Pulmonary artery endothelial cell (primary cell): ENCODE data around the gene SMAD3. TPM values are rescaled to one million over a fixed set of nuclear protein-coding genes. Genes with fewer than 3 reads are reported as not detected.

Experiments used
- DNase-seq: peaks from one replicate; pipeline ENCODE4 v3.0.0-alpha.2; 2011; ENCODE audit warnings: low read depth, low spot score
- total RNA-seq: library from RNA; depleted of rRNA; stranded (reverse); fragments of >200 nt; gene quantifications from 2 replicates; pipeline ENCODE4 v1.2.3, GENCODE V29; 2014

SMAD3 gene
- total RNA-seq, 1 donor from 2014 or later = 34.6 TPM

- no peak for DNase-seq
These were observed 129.0 kb downstream of the SMAD3 start for GRCh38 chr15:67194171-67195114.

- no peak for DNase-seq
These were observed 129.9 kb downstream of the SMAD3 start for GRCh38 chr15:67195305-67195704.

- DNase-seq = no peak
These were observed 130.8 kb downstream of the SMAD3 start for GRCh38 chr15:67196222-67196621.

- no peak for DNase-seq
These were observed 131.4 kb downstream of the SMAD3 start for GRCh38 chr15:67196672-67197363.

- no peak for DNase-seq
These were observed 131.9 kb downstream of the SMAD3 start for GRCh38 chr15:67197364-67197695.

- DNase-seq = no peak
These were observed 132.9 kb downstream of the SMAD3 start for GRCh38 chr15:67198157-67198754.

GRCh38 chr15:67199391-67199790, 134.0 kb downstream of the SMAD3 start:
- no peak for DNase-seq

GRCh38 chr15:67199881-67200763, 134.7 kb downstream of the SMAD3 start:
- DNase-seq = no peak

GRCh38 chr15:67201136-67201535, 135.7 kb downstream of the SMAD3 start:
- no peak for DNase-seq

GRCh38 chr15:67202091-67202490, 136.7 kb downstream of the SMAD3 start:
- DNase-seq = no peak

- DNase-seq = no peak
These were observed 137.6 kb downstream of the SMAD3 start for GRCh38 chr15:67202991-67203390.

- DNase-seq = no peak
These were observed 142.3 kb downstream of the SMAD3 start for GRCh38 chr15:67207555-67208207.

GRCh38 chr15:67208396-67208795, 143.0 kb downstream of the SMAD3 start:
- no peak for DNase-seq

GRCh38 chr15:67210555-67211168, 145.3 kb downstream of the SMAD3 start:
- no peak for DNase-seq

- DNase-seq = no peak
These were observed 147.4 kb downstream of the SMAD3 start for GRCh38 chr15:67212684-67213367.

GRCh38 chr15:67215102-67215501, 149.7 kb downstream of the SMAD3 start:
- no peak for DNase-seq

- DNase-seq = no peak
These were observed 151.5 kb downstream of the SMAD3 start for GRCh38 chr15:67216859-67217258.

GRCh38 chr15:67218428-67218827, 153.0 kb downstream of the SMAD3 start:
- DNase-seq = no peak

- no peak for DNase-seq
These were observed 153.9 kb downstream of the SMAD3 start for GRCh38 chr15:67219288-67219687.

GRCh38 chr15:67224889-67225288, 159.5 kb downstream of the SMAD3 start:
- DNase-seq = no peak
